GM18861 (cell line): Measurements from ENCODE around the gene NEK8.

ENCODE experiments used
- ATAC-seq: cut with Tn5 transposase; IDR thresholded peaks from one replicate; pipeline ENCODE4 v1.9.1; 2021; ENCODE audit not compliant: unreplicated experiment

NEK8 gene

GRCh38 chr17:28728364-28729200 is at the start of gene NEK8:
Gene NEK8, plus strand, starts transcription at chr17:28728788. Its CDS starts 26 bp downstream, at chr17:28728814.
- ATAC-seq, result peak; percentile 26

GRCh38 chr17:28682655-28683054 is 45.9 kb upstream of the NEK8 start:
- ATAC-seq, result no peak

- no peak for ATAC-seq
Observed at GRCh38 chr17:28684963-28685362, 43.6 kb upstream of the NEK8 start.

GRCh38 chr17:28685366-28685765 is 43.2 kb upstream of the NEK8 start:
- ATAC-seq, result no peak

GRCh38 chr17:28686296-28686695 is 42.3 kb upstream of the NEK8 start:
- ATAC-seq, result no peak

GRCh38 chr17:28688481-28688880 is 40.1 kb upstream of the NEK8 start:
- no peak for ATAC-seq

- no peak for ATAC-seq
Observed at GRCh38 chr17:28689011-28689410, 39.6 kb upstream of the NEK8 start.

- ATAC-seq, result no peak
Observed at GRCh38 chr17:28693869-28694268, 34.7 kb upstream of the NEK8 start.

- no peak for ATAC-seq
Observed at GRCh38 chr17:28698253-28698941, 30.2 kb upstream of the NEK8 start.

- no peak for ATAC-seq
Observed at GRCh38 chr17:28700278-28700677, 28.3 kb upstream of the NEK8 start.

GRCh38 chr17:28700830-28701492 is 27.6 kb upstream of the NEK8 start:
- no peak for ATAC-seq

GRCh38 chr17:28702026-28702751 is 26.4 kb upstream of the NEK8 start:
- no peak for ATAC-seq

- no peak for ATAC-seq
Observed at GRCh38 chr17:28702752-28703150, 25.8 kb upstream of the NEK8 start.

- no peak for ATAC-seq
Observed at GRCh38 chr17:28703552-28704218, 24.9 kb upstream of the NEK8 start.

GRCh38 chr17:28704219-28704858 is 24.2 kb upstream of the NEK8 start:
- no peak for ATAC-seq

- ATAC-seq, result no peak
Observed at GRCh38 chr17:28705074-28705659, 23.4 kb upstream of the NEK8 start.

GRCh38 chr17:28705728-28706334 is 22.8 kb upstream of the NEK8 start:
- no peak for ATAC-seq

GRCh38 chr17:28706471-28707338 is 21.9 kb upstream of the NEK8 start:
- no peak for ATAC-seq
